ENCODE results near the gene HMG20A.

The HMG20A gene

DNA sequence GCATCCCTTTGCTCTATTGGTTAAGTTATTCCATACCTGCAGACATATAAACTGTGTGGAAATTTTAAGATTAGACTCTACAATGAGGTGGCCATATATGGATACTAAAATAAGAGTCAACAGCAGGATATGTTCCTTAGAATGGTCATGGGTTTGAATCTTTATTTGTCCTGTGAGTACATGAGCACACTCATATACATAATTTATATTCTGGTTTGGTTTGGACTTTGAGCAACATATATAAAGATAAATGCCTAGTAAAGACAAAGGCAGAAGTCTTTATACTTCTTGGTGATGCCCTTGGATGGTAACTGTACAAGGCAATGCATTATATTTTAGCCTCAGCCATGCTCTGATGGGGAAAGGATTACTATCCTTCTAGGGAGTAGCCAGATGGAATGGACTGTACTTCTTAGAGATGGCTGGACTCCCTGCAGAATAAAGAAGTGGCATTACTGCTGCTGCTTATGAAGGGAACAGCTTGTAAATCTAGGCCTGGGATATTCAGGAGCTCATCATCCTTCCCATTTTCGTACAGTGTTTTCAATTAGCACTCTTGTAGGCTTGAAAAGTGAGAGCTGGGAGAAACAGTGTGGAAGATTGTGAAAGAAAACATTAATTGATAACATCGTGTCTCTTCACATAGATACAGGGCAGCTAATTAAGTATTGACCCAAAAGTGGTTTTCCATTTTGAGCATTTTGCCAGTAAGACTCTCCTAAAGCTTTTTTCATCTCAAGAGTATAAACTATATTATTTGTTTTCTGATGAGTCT lies 60.4 kb downstream of the HMG20A start:
- DNase-seq: peak; percentile 66

DNA sequence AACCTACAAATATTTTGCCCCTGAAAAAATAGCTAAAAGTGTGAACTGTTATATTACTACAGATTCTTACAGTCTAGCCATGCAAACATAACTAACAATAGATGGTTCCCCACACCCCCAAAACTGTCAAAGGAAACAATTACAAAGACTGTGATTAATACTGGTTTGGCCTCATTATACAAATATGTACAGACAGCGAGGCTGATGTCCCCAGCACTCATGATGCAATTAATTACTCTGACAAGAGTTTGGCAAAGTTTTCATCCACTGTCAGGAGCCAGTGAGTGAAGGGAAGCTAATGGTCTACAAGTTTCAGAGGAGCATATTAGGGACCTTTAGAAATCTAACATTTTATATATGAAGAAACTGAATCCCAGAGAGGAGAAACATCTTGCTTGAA lies 61.0 kb downstream of the HMG20A start:
- DNase-seq: no peak

DNA sequence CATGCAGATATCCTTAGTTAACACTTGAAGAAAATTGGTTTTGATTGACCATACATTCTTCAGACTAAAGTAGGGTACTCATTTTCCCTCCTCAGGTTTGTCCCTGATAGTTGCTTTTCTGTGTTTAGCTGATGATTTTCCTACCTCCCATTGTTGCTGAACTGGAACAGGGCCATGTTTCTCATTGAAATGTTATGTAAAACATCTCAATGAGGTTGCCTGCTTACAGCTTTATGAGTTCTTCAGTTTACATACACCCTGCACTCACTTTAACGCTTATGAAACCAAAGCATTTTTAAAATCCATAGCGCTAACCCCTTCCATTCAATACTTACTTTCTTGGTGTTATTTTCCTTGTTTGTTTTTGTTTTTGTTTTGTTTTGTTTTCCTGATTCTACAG lies 61.9 kb downstream of the HMG20A start:
- DNase-seq: no peak

GRCh38 chr15:77483425-77484140 lies 62.9 kb downstream of the HMG20A start:
- DNase-seq: no peak

DNA sequence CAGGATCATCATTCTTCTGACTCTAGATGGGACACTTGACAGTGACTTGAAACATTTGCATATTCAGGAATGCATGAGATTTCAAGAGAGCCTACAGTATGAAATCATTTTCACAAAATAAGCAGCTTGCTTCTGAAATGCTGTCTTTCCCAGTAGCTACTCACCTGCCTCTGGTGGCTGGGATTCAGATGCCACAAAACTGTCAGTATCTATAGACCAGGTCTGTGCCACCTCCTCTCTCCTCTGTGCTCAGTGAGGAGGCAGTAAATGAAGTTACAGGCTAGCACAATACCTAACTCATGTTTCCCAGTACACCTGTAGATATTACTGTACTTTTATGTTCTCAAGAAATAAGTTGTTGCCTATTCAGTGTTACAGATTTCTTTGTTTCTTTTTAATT lies 64.3 kb downstream of the HMG20A start:
- no peak for DNase-seq

DNA sequence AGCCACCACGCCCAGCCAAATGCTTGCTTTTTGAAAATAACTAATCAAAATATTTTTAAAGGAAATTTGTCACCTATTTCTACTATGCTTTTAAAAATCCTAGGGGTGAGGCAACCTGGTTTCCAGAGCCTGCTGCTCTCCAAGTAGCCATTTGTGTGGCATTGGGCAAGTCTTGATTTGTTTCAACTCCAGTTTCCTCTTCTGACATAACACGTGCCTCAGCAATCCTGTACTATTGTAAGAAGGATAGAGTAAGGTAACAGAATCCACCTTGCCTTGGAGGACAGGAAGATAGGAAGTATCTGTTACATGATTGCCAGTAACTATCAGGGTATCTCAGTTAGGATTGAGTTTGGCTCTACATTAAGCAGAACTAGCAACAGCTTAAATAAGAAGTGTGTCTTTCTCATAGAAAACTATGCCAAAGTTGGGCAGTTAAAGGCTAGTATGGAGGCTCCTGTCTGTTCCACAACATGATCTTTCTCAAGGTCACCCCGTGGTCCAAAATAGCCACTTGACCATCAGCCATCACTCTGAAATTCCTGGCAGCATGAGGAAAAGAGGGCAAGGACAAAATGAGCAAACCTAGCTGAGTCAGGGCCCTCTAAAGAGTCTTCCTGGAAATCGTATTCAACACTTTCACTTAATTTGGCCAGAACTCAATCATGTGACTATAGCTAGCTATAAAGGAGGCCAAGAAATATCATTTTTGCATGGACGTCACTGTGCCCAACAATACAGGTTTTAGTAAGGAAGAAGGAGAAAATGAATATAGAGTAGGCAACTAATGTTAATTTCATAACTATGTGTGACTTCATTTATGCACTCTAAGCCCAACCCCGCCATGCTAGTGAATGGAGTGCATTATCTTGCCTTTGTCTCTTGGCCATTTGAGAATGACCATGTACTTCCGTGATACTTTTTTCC lies 66.1 kb downstream of the HMG20A start:
- no peak for DNase-seq

GRCh38 chr15:77487469-77487842 lies 66.8 kb downstream of the HMG20A start:
- DNase-seq: no peak

- no peak for DNase-seq
Observed at GRCh38 chr15:77487888-77488287, 67.2 kb downstream of the HMG20A start.

GRCh38 chr15:77489647-77490046 lies 69.0 kb downstream of the HMG20A start:
- DNase-seq: no peak

DNA sequence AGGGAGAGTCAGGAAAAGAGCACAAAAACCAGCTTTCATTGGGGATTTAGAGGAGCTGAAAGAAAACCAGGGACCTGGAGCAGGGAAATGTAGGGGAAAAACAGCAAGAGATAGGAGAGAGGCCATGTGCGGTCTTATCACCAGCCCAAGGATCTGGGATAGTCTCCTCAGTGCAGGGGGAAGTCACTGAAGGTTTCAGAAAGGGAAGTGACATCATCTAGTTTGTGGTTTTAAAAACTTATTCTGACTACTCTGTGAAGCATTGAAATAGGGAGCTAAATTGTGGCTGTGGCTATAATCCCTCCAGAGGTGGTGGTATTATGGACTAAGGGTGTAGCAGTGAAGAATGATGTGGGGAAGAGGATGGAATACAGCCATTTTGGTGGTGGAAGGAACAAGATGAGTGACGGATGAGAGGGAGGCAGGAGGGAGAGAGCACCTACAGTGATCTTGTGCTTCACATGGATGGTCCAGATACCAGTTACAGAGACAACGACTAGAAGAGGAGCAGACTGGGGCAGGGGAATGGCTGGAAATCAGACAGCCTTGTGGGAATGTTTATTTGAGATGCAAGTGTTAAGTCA lies 72.7 kb downstream of the HMG20A start:
- DNase-seq: no peak

GRCh38 chr15:77494073-77494867 lies 73.6 kb downstream of the HMG20A start:
- no peak for DNase-seq

- DNase-seq: no peak
Observed at GRCh38 chr15:77494964-77495363, 74.3 kb downstream of the HMG20A start.

DNA sequence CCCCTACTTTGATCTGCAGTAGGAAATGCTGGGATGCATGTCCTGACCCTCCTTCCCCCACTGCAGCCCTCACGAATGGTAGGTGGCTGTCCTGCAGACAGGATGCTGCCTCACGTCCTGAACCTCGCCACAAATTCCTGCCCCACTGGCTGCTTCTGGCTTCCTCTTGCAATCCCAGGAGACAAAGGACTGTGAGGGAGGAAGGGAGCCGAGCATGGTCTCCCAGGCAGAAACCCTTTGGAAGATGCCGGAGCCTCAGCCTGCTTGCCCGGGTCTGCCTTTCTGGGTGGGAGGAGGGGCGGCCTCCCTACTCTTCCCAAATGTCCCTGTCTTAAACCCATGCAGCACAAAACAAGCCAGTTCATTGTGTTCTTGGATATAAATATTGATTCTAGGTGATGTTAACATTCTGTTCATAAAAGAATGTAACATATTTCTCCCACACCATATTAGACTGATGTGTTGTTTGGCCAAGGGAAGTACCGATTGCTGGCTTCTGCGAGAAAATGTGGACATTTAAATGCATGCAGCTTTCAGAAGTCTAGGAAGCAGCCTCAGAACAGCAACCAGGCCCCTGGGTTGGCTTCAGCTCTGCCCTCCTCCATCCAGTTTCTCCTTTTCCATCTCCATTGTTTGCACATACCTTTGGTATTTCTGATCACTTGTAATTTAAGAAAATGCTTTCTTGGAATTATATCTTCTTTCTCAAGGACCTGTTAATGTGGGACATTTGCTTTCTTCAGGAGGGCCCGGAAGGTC lies 75.3 kb downstream of the HMG20A start:
- DNase-seq: no peak

DNA sequence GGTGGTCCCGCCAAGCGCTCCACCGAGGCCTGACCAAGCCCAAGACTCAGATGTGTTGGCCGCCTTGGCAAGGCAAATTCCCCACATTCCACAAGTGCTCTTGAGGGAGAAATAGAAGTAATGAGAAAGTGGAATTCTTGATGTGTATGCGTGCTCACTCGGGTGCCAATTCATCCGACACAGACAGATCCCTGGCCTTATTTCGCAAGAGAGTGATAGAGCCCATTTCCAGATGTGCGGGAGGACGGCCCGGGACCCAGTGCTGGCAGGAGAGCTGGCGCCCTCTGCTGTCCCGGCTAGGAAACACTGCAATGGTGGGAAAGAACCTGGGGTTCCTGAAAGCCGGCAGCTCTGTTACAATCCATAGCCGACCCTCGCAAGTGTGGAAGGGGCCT lies 76.0 kb downstream of the HMG20A start:
- DNase-seq: no peak

DNA sequence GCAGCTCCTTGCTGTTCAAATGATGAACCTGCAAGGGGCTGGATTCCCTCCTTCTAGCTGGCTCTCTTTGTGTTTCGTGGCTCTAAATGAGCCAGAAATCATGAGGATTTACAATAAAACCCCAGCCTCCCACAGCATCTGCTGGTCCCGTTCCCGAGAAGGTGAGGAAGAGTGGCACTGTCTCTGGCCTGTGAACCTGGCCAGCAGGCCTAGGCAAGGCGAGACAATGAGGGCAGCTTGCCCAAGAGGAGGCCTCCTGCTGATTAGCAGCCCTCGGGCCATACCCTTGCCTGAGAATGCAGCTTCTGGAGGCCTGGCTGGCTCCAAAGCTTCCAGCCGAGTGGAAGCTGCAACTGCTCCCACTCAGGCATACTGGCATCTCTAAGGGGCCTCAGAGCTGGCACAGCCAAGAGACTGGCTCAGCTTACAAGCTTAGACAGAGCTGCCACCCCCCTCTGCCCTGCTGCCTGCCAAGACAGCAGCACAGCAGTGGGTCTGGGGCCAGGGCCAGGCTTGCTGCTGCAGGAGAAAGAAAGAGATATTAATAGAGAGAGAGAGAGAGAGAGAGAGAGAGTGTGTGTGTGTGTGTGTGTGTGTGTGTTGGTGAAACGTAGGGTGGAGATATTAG lies 76.5 kb downstream of the HMG20A start:
- DNase-seq: no peak

GRCh38 chr15:77497942-77498361 lies 77.3 kb downstream of the HMG20A start:
- DNase-seq: no peak

DNA sequence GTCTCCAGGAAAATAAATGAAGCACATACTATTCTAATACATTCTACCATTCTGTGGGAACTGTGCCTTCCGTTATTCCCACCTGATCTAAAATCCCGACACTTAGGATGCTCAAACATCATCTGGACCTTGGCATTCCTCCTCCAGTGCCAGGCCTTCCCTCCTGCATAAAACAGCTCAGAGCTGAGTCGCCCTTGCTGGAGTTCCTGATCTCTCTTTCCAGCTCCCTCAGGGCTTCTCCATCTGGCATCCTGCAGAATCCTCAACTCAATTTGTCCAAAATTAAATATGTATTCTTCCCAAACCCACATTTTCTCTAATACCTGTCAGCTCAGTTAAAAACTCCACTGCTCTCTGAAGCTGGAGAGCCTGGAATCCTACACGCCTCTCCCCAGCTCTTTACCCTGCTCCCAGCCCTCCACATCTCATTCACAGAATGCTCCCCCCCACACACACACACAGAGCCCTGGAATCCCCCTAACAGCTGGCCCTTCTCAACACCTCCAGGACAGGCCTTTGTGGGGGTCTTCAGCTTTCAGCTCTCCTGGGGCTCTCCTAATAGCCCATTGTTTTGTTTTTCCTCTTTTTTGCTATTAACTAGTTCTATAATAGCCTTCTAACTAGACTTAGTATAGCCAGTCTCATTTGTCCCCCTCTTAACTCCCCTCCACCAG lies 78.5 kb downstream of the HMG20A start:
- no peak for DNase-seq

GRCh38 chr15:77500989-77501388 lies 80.3 kb downstream of the HMG20A start:
- DNase-seq: no peak

GRCh38 chr15:77502379-77503095 lies 81.8 kb downstream of the HMG20A start:
- DNase-seq: no peak

DNA sequence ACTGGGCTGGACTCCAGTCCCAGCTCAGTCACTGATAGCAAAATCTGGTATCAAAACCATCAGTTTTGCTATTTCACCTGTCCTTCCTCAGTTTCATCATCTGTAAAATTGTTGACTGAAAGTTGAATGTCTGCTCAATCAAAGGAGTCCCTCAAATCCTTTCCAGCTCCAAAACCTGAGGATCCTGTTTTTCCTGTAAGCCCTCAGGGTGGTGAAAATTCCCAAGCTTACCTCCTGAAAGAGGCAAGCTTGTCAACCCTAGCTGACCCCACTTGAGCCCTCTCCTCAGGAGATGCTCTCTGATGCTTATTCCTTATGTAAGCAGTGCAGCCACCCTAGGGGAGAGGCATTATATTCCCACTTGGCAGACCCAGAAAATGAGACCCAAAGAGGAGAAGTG lies 82.6 kb downstream of the HMG20A start:
- DNase-seq: no peak
